Measurements from ENCODE around the gene KCNQ1. TPM values are rescaled to one million over a fixed set of nuclear protein-coding genes. Genes with fewer than 3 reads are reported as not detected.

Gene KCNQ1
- total and polyA plus RNA-seq, 2 experiments from 2014 or later = not detected

DNA sequence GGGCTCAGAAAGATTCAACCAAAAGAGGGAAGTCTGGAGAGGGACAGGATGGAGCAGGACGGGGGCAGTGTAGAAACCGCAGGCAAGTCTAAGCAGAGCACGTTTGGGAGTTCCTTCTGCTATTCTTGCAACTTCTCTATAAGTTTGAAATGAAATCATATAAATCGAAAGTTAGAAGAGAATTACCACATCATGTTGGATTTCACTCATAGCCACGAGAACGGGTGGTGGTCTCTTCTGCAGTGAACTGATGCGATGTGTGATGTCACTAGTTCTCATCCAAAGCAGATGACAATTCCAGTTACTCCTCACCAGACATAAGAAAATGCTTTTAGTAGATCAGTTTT, 36.0 kb downstream of the KCNQ1 start:
- no peaks in the 10 kb centered on the region for H3K4me1 ChIP-seq (ENCODE audit: insufficient read depth)

DNA sequence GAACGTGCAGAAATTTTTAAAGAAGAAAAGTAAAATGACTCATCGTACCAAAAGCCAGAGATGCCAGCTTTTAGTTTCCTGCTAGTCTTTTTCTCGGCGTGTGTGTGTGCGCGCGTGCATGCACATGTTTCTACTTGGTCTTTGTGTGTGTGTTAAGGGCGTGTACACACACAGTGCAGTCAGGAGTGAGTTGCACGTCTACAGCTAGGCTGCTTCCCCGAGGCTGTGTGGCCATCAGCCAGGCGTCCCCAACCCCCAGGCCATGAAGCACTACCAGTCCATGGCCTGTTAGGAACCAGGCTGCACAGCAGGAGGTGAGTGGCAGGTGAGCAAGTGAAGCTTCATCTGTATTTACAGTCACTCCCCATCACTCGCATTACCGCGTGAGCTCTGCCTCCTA, 36.4 kb downstream of the KCNQ1 start:
- H3K9ac ChIP-seq = no peak overlapping the region
- no peaks in the 10 kb centered on the region for H3K36me3 ChIP-seq (ENCODE audit: low read depth)
- no peak for DNase-seq
- H2AFZ ChIP-seq = no peak overlapping the region
- no peaks in the 10 kb centered on the region for H3K79me2 ChIP-seq (ENCODE audit: insufficient read depth)
- H3K27me3 ChIP-seq (replicated peaks; ENCODE audit: insufficient read depth) = peaks cover 26% of the 10 kb centered on the region
- TF ChIP-seq EZH2 (IDR thresholded peaks at IDR 0.05; ENCODE audit: insufficient read depth, poor library complexity, severe bottlenecking) (no peak), EZH2phosphoT487 (IDR thresholded peaks at IDR 0.05; ENCODE audit: insufficient read depth, low read depth) (no peak)
- no peaks in the 10 kb centered on the region for H3K9me3 ChIP-seq (ENCODE audit: low read depth)
- in situ Hi-C loops (cut with MboI) = no loop called here
- no peaks in the 10 kb centered on the region for H3K4me1 ChIP-seq (ENCODE audit: insufficient read depth)
- H3K27ac ChIP-seq = no peak overlapping the region
- H3K4me2 ChIP-seq (ENCODE audit: unreplicated experiment) = no peak overlapping the region
- no peaks in the 10 kb centered on the region for H4K20me1 ChIP-seq (ENCODE audit: insufficient read depth)
- H3K9me2 ChIP-seq (ENCODE audit: insufficient read depth) = no peaks in the 10 kb centered on the region
- H3F3A ChIP-seq (ENCODE audit: insufficient read depth) = no peaks in the 10 kb centered on the region
- 54 to 55% methylated on average over 14 of the region's 14 CpGs for WGBS, 2 experiments (ENCODE audit: low coverage in 1 of 2, low lambda C conversion rate in 2 of 2, missing lambda C conversion rate in 2 of 2)
- no peak overlapping the region for H3K4me3 ChIP-seq

More for the DNA sequence above, 36.0 kb downstream of the KCNQ1 start:
- no peaks in the 10 kb centered on the region for H3K36me3 ChIP-seq (ENCODE audit: low read depth)
- no peaks in the 10 kb centered on the region for H4K20me1 ChIP-seq (ENCODE audit: insufficient read depth)
- H3K9ac ChIP-seq = no peak overlapping the region
- TF ChIP-seq EZH2 (IDR thresholded peaks at IDR 0.05; ENCODE audit: insufficient read depth, poor library complexity, severe bottlenecking) (no peak), EZH2phosphoT487 (IDR thresholded peaks at IDR 0.05; ENCODE audit: insufficient read depth, low read depth) (no peak)
- H3K4me3 ChIP-seq = no peak overlapping the region
- no peak for DNase-seq
- H3K9me3 ChIP-seq (ENCODE audit: low read depth) = no peaks in the 10 kb centered on the region
- H3K9me2 ChIP-seq (ENCODE audit: insufficient read depth) = no peaks in the 10 kb centered on the region
- peaks cover 30% of the 10 kb centered on the region for H3K27me3 ChIP-seq (replicated peaks; ENCODE audit: insufficient read depth)
- H3K4me2 ChIP-seq (ENCODE audit: unreplicated experiment) = no peak overlapping the region
- 30 to 37% methylated on average over 7 of the region's 7 CpGs for WGBS, 2 experiments (ENCODE audit: low coverage in 1 of 2, low lambda C conversion rate in 2 of 2, missing lambda C conversion rate in 2 of 2)
- no peaks in the 10 kb centered on the region for H3K79me2 ChIP-seq (ENCODE audit: insufficient read depth)
- in situ Hi-C loops (cut with MboI) = no loop called here
- no peak overlapping the region for H2AFZ ChIP-seq
- no peak overlapping the region for H3K27ac ChIP-seq
- H3F3A ChIP-seq (ENCODE audit: insufficient read depth) = no peaks in the 10 kb centered on the region

DNA sequence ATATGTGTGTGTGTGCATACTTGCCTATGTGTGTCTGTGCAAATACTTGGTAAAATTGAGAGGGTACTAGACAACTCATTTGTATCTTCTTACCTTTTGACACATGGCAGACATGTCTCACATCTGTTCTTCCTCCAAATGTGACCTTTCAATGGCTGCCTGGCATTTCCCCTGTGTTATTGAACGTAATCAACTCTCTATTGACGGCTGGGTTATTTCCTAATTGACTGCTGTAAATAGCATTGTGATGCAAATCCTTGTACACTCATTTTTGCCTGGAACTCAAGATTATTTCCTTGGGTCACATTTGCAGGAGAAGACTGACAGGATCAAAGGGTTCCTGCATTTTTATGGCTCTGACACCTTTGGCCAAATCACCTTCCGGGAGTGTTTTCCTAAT, 37.4 kb downstream of the KCNQ1 start:
- TF ChIP-seq EZH2phosphoT487 (IDR thresholded peaks at IDR 0.05; ENCODE audit: insufficient read depth, low read depth) = no peak
- TF ChIP-seq EZH2 (IDR thresholded peaks at IDR 0.05; ENCODE audit: insufficient read depth, poor library complexity, severe bottlenecking) = no peak
- Histone ChIP-seq H3K79me2 (ENCODE audit: insufficient read depth) (no peaks in the 10 kb centered on the region), H3K9me3 (ENCODE audit: low read depth) (no peaks in the 10 kb centered on the region), H3F3A (ENCODE audit: insufficient read depth) (no peaks in the 10 kb centered on the region), H3K27me3 (replicated peaks; ENCODE audit: insufficient read depth) (peaks cover 19% of the 10 kb centered on the region; the same call in 1 of the 2 replicates), H2AFZ (no peak overlapping the region), H4K20me1 (ENCODE audit: insufficient read depth) (no peaks in the 10 kb centered on the region), H3K4me3 (no peak overlapping the region), H3K9ac (no peak overlapping the region), H3K9me2 (ENCODE audit: insufficient read depth) (no peaks in the 10 kb centered on the region), H3K4me2 (ENCODE audit: unreplicated experiment) (no peak overlapping the region), H3K4me1 (ENCODE audit: insufficient read depth) (no peaks in the 10 kb centered on the region), H3K36me3 (ENCODE audit: low read depth) (no peaks in the 10 kb centered on the region), H3K27ac (no peak overlapping the region)
- no peak for DNase-seq
- 41 to 44% methylated on average over 3 of the region's 3 CpGs for WGBS, 2 experiments (ENCODE audit: low coverage in 1 of 2, low lambda C conversion rate in 2 of 2, missing lambda C conversion rate in 2 of 2)
- in situ Hi-C loops (cut with MboI) = no loop called here

DNA sequence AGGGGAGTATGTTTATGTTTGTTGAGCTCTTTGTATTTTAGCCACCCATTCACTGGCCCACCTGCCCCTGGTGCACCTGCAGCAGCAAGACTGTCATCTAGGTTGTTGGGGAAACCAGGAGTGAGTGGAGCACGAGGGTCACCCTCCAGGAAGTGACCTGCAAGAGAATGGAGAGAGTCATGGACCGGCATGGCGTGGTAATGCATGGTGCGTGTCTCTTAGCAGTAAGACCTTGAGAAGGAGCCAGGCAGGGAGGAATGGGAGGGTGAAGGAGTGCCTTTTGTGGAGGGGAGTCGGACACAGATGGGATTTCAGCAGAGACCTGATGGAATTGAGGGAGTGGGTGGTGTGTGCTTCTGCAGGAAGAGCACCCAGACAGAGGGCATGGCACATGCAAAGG, 37.9 kb downstream of the KCNQ1 start:
- no peak overlapping the region for H3K4me2 ChIP-seq (ENCODE audit: unreplicated experiment)
- no peak overlapping the region for H2AFZ ChIP-seq
- H3K27me3 ChIP-seq (replicated peaks; ENCODE audit: insufficient read depth) = peaks cover 19% of the 10 kb centered on the region; the same call in 1 of the 2 replicates
- no peaks in the 10 kb centered on the region for H3F3A ChIP-seq (ENCODE audit: insufficient read depth)
- no peak overlapping the region for H3K27ac ChIP-seq
- no peaks in the 10 kb centered on the region for H4K20me1 ChIP-seq (ENCODE audit: insufficient read depth)
- H3K79me2 ChIP-seq (ENCODE audit: insufficient read depth) = no peaks in the 10 kb centered on the region
- in situ Hi-C loops (cut with MboI) = no loop called here
- H3K4me3 ChIP-seq = no peak overlapping the region
- DNase-seq = no peak
- no peaks in the 10 kb centered on the region for H3K36me3 ChIP-seq (ENCODE audit: low read depth)
- no peak overlapping the region for H3K9ac ChIP-seq
- 54% methylated on average over 5 of the region's 5 CpGs for WGBS, 2 experiments (ENCODE audit: low coverage in 1 of 2, low lambda C conversion rate in 2 of 2, missing lambda C conversion rate in 2 of 2)
- TF ChIP-seq EZH2 (IDR thresholded peaks at IDR 0.05; ENCODE audit: insufficient read depth, poor library complexity, severe bottlenecking) = no peak
- TF ChIP-seq EZH2phosphoT487 (IDR thresholded peaks at IDR 0.05; ENCODE audit: insufficient read depth, low read depth) = no peak
- no peaks in the 10 kb centered on the region for H3K4me1 ChIP-seq (ENCODE audit: insufficient read depth)
- H3K9me2 ChIP-seq (ENCODE audit: insufficient read depth) = no peaks in the 10 kb centered on the region
- H3K9me3 ChIP-seq (ENCODE audit: low read depth) = no peaks in the 10 kb centered on the region

DNA sequence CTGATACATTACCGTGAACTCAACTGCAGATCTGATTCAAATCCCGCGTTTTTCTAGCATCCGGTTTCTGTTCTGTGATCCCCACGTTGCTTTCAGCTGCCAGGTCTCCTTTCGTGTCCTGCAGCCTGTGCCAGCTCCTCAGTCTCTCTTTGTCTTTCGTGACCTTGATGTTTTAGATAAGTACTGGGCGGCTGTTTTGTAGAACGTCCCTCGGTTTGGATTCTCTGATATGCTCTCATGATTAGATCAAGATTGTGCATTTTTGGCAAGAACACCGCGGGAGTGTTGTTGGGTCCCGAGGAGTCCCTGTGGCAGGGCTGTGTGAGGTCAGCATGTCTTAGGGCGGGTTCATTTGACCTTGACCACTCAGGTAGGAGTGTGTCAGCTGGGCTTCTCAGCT, 38.6 kb downstream of the KCNQ1 start:
- no peaks in the 10 kb centered on the region for H3K79me2 ChIP-seq (ENCODE audit: insufficient read depth)
- no peaks in the 10 kb centered on the region for H3K9me2 ChIP-seq (ENCODE audit: insufficient read depth)
- in situ Hi-C loops (cut with MboI) = no loop called here
- no peak overlapping the region for H3K27ac ChIP-seq
- no peak overlapping the region for H3K4me3 ChIP-seq
- no peaks in the 10 kb centered on the region for H3K9me3 ChIP-seq (ENCODE audit: low read depth)
- H3F3A ChIP-seq (ENCODE audit: insufficient read depth) = no peaks in the 10 kb centered on the region
- no peak for DNase-seq
- H2AFZ ChIP-seq = no peak overlapping the region
- H3K27me3 ChIP-seq (replicated peaks; ENCODE audit: insufficient read depth) = peaks cover 19% of the 10 kb centered on the region; the same call in 1 of the 2 replicates
- no peaks in the 10 kb centered on the region for H3K36me3 ChIP-seq (ENCODE audit: low read depth)
- H3K4me1 ChIP-seq (ENCODE audit: insufficient read depth) = no peaks in the 10 kb centered on the region
- WGBS, 2 experiments (ENCODE audit: low coverage in 1 of 2, low lambda C conversion rate in 2 of 2, missing lambda C conversion rate in 2 of 2) = 20 to 21% methylated on average over 14 of the region's 14 CpGs
- H3K9ac ChIP-seq = no peak overlapping the region
- TF ChIP-seq EZH2phosphoT487 (IDR thresholded peaks at IDR 0.05; ENCODE audit: insufficient read depth, low read depth) = no peak
- TF ChIP-seq EZH2 (IDR thresholded peaks at IDR 0.05; ENCODE audit: insufficient read depth, poor library complexity, severe bottlenecking) = no peak
- H4K20me1 ChIP-seq (ENCODE audit: insufficient read depth) = no peaks in the 10 kb centered on the region
- H3K4me2 ChIP-seq (ENCODE audit: unreplicated experiment) = no peak overlapping the region
